Kidney (tissue), 14 donors: Measurements from ENCODE around the gene NUP188. TPM values are rescaled to one million over a fixed set of nuclear protein-coding genes. Genes with fewer than 3 reads are reported as not detected.

ENCODE experiments used
- DNase-seq, 5 donors: peaks; one replicate each; pipeline ENCODE4 v3.0.0-alpha.2; 2013 to 2020
- FAIRE-seq: peaks from 2 replicates; lab custom pipeline; 2012; peaks lifted over from hg19 to GRCh38; lab: Jason Lieb, UNC
- H3K27ac ChIP-seq, 2 donors: one replicate each; pipeline ENCODE4 v1.7.0; 2013; ENCODE audit warnings: low read depth in 2 of 2, low read length in 2 of 2, inconsistent platforms in 1 of 2
- H3K27me3 ChIP-seq: one replicate; pipeline ENCODE4 v1.7.1; 2013; ENCODE audit warnings: low read length, inconsistent platforms; ENCODE audit not compliant: control insufficient read depth, insufficient read depth
- H3K36me3 ChIP-seq, 3 donors: one replicate each; pipeline versions ENCODE4 v1.7.0 to v1.7.1; 2013; ENCODE audit warnings: low read length in 3 of 3, control low read depth in 1 of 3, inconsistent platforms in 1 of 3; ENCODE audit not compliant: insufficient read depth in 3 of 3, control insufficient read depth in 2 of 3
- H3K4me1 ChIP-seq, 3 donors: one replicate each; pipeline versions ENCODE4 v1.7.0 to v1.7.1; 2013; ENCODE audit warnings: low read length in 3 of 3, inconsistent platforms in 1 of 3, low read depth in 1 of 3; ENCODE audit not compliant: control insufficient read depth in 2 of 3, insufficient read depth in 2 of 3
- H3K4me3 ChIP-seq, 3 donors: one replicate each; pipeline versions ENCODE4 v1.7.0 to v1.8.1; 2013; ENCODE audit warnings: low read length in 3 of 3, control low read depth in 1 of 3, inconsistent platforms in 1 of 3
- H3K9ac ChIP-seq, 3 donors: one replicate each; pipeline versions ENCODE4 v1.7.0 to v1.7.1; 2013; ENCODE audit warnings: low read length in 3 of 3, control low read depth in 1 of 3, inconsistent platforms in 1 of 3
- H3K9me3 ChIP-seq, 3 donors: one replicate each; pipeline versions ENCODE4 v1.7.0 to v1.7.1; 2013; ENCODE audit warnings: low read length in 3 of 3, control low read depth in 1 of 3, inconsistent platforms in 1 of 3; ENCODE audit not compliant: control insufficient read depth in 2 of 3, insufficient read depth in 1 of 3
- CTCF ChIP-seq: IDR thresholded peaks from 3 replicates; pipeline ENCODE4 v1.5.1; 2012; ENCODE audit warnings: mild to moderate bottlenecking, moderate library complexity, borderline replicate concordance; ENCODE audit not compliant: insufficient read depth; ENCODE audit errors: extremely low read depth
- intact Hi-C: fragments of 100-400 bp; cut with DNase I; formaldehyde crosslinking; loops from one replicate; pipeline ENCODE4 v1.11.1; 2022
- polyA plus RNA-seq: library from polyadenylated mRNA; stranded (reverse); fragments of 350-450 nt; fragmentation: Illumina TruSeq; extraction: RNeasy Lipid Tissue Mini Kit (QIAGEN cat#74804); gene quantifications from one replicate; pipeline ENCODE4 v1.2.3, GENCODE V29; 2014; ENCODE audit warnings: low read depth, low replicate concordance; ENCODE audit not compliant: insufficient read depth
- total RNA-seq: library from RNA; stranded (reverse); fragmentation: NEBNext Ultra II Directional; extraction: Animal tissue kit (Norgen Biotek cat#: 25700); gene quantifications from one replicate; pipeline ENCODE4 v1.2.1, GENCODE V29; 2021
- donor health status: control.
- donor health status: control.
- donor health status: control.
- donor health status: control.
- donor health status: control.
- donor health status: DM: yes; HTN: yes; CAD: no.
- donor health status: Normal renal cell carcinoma (clear cell type).

The NUP188 gene
- total and polyA plus RNA-seq, 2 donors from 2014 or later = 6.4 to 27.9 TPM

GRCh38 chr9:128913048-128913900 lies 34.2 kb upstream of the NUP188 start:
- H3K9me3 ChIP-seq = no peaks in the 10 kb centered on the region
- FAIRE-seq = no peak
- H3K36me3 ChIP-seq = peaks cover 3 to 27% (median 11%) of the 10 kb centered on the region in 3 donors
- no peaks in the 10 kb centered on the region for H3K27me3 ChIP-seq
- peaks cover 0 to 35% (median 9%) of the 10 kb centered on the region in 3 donors for H3K4me1 ChIP-seq
- TF ChIP-seq CTCF = no peak
- no peak for DNase-seq
- H3K27ac ChIP-seq = peak overlapping the region; percentile 41 to 62
- H3K4me3 ChIP-seq = no peak overlapping the region
- no peak overlapping the region for H3K9ac ChIP-seq
- intact Hi-C loops = no loop called here

- intact Hi-C loops = no loop called here
- Histone ChIP-seq H3K9me3 (no peaks in the 10 kb centered on the region), H3K36me3 (peaks cover 0 to 18% (median 3%) of the 10 kb centered on the region in 3 donors), H3K9ac (no peak overlapping the region), H3K4me3 (no peak overlapping the region), H3K4me1 (peaks cover 0 to 38% (median 14%) of the 10 kb centered on the region in 3 donors), H3K27ac (no peak overlapping the region), H3K27me3 (no peaks in the 10 kb centered on the region)
- TF ChIP-seq CTCF = no peak
- FAIRE-seq = no peak
- no peak for DNase-seq
These were observed 33.3 kb upstream of the NUP188 start for GRCh38 chr9:128913995-128914772.

GRCh38 chr9:128916204-128916603 lies 31.3 kb upstream of the NUP188 start:
- peaks cover 0 to 5% (median 0%) of the 10 kb centered on the region in 3 donors for H3K36me3 ChIP-seq
- H3K4me3 ChIP-seq = no peak overlapping the region
- intact Hi-C loops = no loop called here
- no peak for TF ChIP-seq CTCF
- H3K9me3 ChIP-seq = no peaks in the 10 kb centered on the region
- H3K4me1 ChIP-seq = peaks cover 0 to 41% (median 24%) of the 10 kb centered on the region in 3 donors
- H3K27ac ChIP-seq = peak overlapping the region; percentile 74 to 81
- H3K27me3 ChIP-seq = no peaks in the 10 kb centered on the region
- FAIRE-seq = no peak
- no peak for DNase-seq
- H3K9ac ChIP-seq = peak overlapping the region in 1 of 3 donors; percentile 41
